ENCODE results near the gene NFATC3.

NFATC3 gene

GRCh38 chr16:68085259-68086071 is at the start of gene NFATC3:
NFATC3 (plus strand) TSS chr16:68085370; CDS start chr16:68085682, 312 bp downstream.
- Histone ChIP-seq H3K4me3 (peak within 1 kb of the TSS; percentile 76), H3K27ac (peak within 1 kb of the TSS; percentile 98 to 100)
- no peak for TF ChIP-seq CTCF (IDR thresholded peaks at IDR 0.05)
- no peak for DNase-seq (ENCODE audit: low spot score)

GRCh38 chr16:68037841-68038597 is 47.2 kb upstream of the NFATC3 start:
- Histone ChIP-seq H3K4me3 (no peak overlapping the region), H3K27ac (no peak overlapping the region)
- DNase-seq (ENCODE audit: low spot score) = no peak
- TF ChIP-seq CTCF (IDR thresholded peaks at IDR 0.05) = no peak

- H3K27ac ChIP-seq = no peak overlapping the region
These were observed 44.5 kb upstream of the NFATC3 start for GRCh38 chr16:68040506-68041288.

GRCh38 chr16:68041783-68042182 is 43.4 kb upstream of the NFATC3 start:
- H3K4me3 ChIP-seq = no peak overlapping the region
- TF ChIP-seq CTCF (IDR thresholded peaks at IDR 0.05) = no peak
- no peak overlapping the region for H3K27ac ChIP-seq
- DNase-seq (ENCODE audit: low spot score) = no peak

More at GRCh38 chr16:68040506-68041288, 44.5 kb upstream of the NFATC3 start:
- peak; percentile 80 for TF ChIP-seq CTCF (IDR thresholded peaks at IDR 0.05)
- peak; percentile 79 for DNase-seq (ENCODE audit: low spot score)
- H3K4me3 ChIP-seq = no peak overlapping the region

GRCh38 chr16:68046106-68046505 is 39.1 kb upstream of the NFATC3 start:
- H3K4me3 ChIP-seq = no peak overlapping the region
- H3K27ac ChIP-seq = no peak overlapping the region
- TF ChIP-seq CTCF (IDR thresholded peaks at IDR 0.05) = no peak
- DNase-seq (ENCODE audit: low spot score) = no peak

GRCh38 chr16:68047987-68048386 is 37.2 kb upstream of the NFATC3 start:
- TF ChIP-seq CTCF (IDR thresholded peaks at IDR 0.05) = no peak
- no peak for DNase-seq (ENCODE audit: low spot score)
- Histone ChIP-seq H3K27ac (no peak overlapping the region), H3K4me3 (no peak overlapping the region)
